Vagina (tissue), 2 donors: Measurements from ENCODE around the gene SEMA6A.

Experiments
- CTCF ChIP-seq, 3 experiments: fragments of 450-650 bp in 2 of 3; fragments of 200-600 bp in 1 of 3; sonication (generic) in 1 of 3; IDR thresholded peaks; one replicate each; pipeline ENCODE4 v1.5.1; 2017 to 2019; ENCODE audit warnings: antibody characterized with exemption in 3 of 3, mild to moderate bottlenecking in 2 of 3, moderate library complexity in 2 of 3
- POLR2A ChIP-seq, 2 donors: fragments of 450-650 bp; IDR thresholded peaks; one replicate each; pipeline ENCODE4 v1.6.1; 2017; ENCODE audit warnings: antibody characterized with exemption in 2 of 2, mild to moderate bottlenecking in 2 of 2, moderate library complexity in 2 of 2
- POLR2AphosphoS5 ChIP-seq, 2 donors: sonication (generic); formaldehyde crosslinking; IDR thresholded peaks; one replicate each; pipeline ENCODE4 v1.9.0; 2017; ENCODE audit warnings: antibody characterized with exemption in 2 of 2, mild to moderate bottlenecking in 2 of 2, low read depth in 1 of 2; ENCODE audit not compliant: insufficient read depth in 1 of 2

DNA sequence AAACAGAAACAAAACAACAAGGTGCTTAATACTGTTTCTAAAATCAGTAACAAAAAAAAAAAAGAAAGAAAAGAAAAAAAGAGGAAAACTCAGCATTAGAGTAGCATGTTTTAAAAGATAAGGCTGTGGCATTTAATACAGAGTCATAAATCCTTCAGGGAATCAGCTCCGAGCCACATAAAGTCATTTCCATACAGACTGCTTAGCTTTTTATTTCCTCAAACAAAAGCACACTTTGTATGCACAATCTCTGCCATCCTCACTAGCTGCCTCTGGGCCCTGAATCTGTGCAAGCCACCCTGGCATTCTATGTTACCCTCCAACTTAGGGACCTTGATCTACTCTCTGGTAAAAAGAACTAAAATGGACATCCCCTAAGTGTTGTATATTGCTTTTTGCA is 87.6 kb downstream of the SEMA6A start:
- TF ChIP-seq CTCF (IDR thresholded peaks at IDR 0.05) (no peak), POLR2AphosphoS5 (IDR thresholded peaks at IDR 0.05; ENCODE audit: insufficient read depth in 1 of 2, low read depth in 1 of 2) (no peak), POLR2A (IDR thresholded peaks at IDR 0.05) (no peak)
